NCI-H82 (cell line): ENCODE data around the gene SIM1.

Source experiments
- DNase-seq: peaks from one replicate; lab custom pipeline; 2025; lab: John Stamatoyannopoulos, UW

SIM1 gene, protein sequence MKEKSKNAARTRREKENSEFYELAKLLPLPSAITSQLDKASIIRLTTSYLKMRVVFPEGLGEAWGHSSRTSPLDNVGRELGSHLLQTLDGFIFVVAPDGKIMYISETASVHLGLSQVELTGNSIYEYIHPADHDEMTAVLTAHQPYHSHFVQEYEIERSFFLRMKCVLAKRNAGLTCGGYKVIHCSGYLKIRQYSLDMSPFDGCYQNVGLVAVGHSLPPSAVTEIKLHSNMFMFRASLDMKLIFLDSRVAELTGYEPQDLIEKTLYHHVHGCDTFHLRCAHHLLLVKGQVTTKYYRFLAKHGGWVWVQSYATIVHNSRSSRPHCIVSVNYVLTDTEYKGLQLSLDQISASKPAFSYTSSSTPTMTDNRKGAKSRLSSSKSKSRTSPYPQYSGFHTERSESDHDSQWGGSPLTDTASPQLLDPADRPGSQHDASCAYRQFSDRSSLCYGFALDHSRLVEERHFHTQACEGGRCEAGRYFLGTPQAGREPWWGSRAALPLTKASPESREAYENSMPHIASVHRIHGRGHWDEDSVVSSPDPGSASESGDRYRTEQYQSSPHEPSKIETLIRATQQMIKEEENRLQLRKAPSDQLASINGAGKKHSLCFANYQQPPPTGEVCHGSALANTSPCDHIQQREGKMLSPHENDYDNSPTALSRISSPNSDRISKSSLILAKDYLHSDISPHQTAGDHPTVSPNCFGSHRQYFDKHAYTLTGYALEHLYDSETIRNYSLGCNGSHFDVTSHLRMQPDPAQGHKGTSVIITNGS

DNA sequence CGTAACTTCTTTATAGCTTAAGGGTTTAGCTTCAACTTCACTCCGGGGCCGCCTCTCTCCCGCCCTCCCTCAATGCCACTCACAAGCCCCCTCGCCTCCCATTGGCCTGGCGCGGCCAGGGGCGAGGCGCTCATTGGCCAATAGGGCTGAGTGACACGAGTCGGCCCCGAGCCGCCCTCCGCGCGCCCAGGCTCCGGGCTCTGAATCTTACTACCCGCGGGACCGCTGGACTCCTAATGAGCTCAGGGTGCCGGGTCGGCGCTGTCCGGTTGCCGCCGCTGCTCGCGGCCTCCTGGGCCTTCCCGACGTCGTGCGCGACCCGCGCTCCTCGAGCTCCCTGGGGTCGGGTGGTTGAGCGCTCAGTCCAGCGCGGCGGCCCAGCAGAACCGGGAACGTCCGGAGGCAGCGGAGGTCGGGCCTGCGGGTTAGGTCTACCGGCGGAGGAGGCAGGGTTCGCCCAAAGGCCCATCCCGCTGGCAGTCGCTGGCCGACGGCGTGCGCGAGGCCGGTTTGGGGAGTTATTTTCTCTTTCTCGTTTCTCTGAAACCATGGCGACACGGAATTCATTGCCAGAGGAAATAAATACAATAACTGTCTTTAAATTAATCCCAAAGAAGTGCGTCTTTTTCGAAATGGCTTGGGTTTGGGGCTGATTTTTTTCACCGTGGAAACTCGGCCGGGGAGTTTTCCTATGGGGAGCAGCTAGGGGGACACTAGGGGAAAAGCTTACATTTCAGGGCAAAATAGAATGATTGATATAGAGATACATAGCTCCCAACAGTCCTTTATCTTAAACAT, at the start of gene SIM1:
TSS of gene SIM1 (minus strand) at position 19 of the 798 bp plus-strand sequence. CDS start 1,453 bp downstream, outside the sequence.
- DNase-seq, result peak; percentile 88

DNA sequence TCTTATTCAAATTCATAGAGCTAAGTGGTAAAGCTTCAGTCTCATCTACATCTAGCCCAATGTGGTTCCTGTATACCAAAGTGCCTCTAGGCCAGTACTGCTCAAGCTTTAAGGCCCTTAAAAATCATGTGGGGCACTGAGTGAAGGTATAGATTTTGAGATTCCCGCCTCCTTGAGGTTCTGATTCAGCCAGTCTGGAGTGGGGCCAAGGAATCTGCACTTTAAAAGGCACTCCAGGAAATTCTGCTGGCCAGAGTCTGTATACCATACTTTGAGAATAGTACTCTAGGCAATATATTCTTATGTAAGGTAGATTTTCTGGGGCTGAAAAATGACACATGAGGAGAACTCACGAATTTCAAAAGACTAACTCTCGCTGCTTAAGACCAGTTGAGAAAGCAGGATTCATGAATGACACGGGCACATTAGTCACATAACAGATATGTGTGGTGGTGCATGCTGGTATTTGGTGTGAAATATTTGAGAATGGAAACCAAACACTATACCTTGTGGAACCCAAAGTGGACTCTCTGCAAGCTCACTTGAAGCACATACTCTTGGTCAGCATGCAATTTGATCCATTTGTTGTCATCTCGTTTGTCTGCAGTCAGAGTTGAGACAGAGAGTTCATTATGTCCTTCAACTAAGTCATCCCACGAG, 47.6 kb upstream of the SIM1 start:
- no peak for DNase-seq

DNA sequence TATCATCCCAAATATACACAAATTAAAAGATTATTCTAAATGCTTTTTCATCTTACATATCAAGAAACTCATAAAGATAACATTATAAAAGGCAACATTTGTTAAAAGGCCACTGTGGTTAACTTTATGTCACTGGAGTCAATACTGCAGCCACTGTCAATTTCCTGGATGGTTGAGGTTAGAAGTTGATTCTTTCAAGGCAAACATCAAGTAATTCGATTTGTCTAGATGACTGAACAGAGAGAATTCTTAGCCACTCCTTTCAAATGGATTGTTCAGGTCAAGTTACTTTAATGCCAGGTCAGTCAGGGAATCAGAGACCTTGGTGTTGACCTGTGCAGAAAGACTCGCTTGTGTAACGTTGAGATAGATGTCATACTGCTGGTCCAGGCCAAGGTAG, 44.4 kb upstream of the SIM1 start:
- DNase-seq, result no peak

DNA sequence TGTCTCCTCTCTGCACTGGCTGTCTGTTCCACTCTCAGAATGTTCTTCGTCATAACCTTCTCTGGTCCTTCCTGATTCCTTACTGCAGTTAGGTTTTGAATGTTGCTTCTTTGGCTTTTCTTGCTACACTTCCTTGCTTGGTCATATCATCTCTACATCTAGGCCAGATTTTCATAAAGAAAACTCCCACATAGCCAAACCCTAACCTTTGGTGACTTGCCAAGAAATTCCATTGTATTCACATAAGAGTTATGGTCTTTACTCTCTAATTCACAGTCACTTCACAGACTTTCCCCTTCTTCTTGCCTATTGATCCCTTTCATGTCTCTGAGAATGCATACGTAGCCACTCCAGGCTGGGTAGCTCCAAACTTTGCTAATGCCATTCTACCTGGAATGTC, 41.9 kb upstream of the SIM1 start:
- DNase-seq, result no peak

- DNase-seq, result no peak
Observed at GRCh38 chr6:100504786-100505737, 40.3 kb upstream of the SIM1 start.

- no peak for DNase-seq
Observed at GRCh38 chr6:100503043-100503705, 38.5 kb upstream of the SIM1 start.

DNA sequence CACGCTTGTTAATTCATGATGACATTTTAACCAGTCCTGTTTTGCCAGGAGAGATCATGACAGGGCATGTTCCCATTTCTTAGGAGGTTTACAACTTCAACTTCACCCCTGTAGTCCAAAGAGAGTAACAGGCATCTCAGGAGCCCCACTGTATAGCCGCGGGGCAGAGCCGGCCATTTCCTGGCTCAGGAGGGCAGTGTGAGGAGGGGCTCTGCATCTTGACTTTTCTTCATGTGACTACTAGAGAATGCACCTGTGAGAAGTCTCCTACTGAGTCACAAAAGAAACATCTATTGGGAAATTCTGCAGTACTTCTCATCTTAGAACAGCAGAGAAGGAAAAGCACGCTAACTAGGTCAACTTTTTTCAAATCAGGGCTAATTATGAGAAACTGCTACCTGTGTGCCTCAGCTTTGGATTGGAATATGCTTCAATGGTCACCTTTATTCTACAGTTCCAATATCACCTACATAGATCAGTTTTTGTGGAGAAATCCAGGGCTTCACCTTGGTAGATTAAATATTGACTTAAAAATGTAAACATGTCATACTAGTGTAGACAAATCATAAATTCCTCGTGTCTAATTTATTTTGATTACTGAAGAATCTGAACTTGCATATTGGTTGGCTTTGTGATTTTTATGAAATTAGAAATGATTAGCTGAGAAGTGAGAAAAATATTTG, 28.6 kb upstream of the SIM1 start:
- no peak for DNase-seq

- DNase-seq, result no peak
Observed at GRCh38 chr6:100491952-100492670, 27.4 kb upstream of the SIM1 start.

GRCh38 chr6:100490065-100490464, 25.3 kb upstream of the SIM1 start:
- no peak for DNase-seq

DNA sequence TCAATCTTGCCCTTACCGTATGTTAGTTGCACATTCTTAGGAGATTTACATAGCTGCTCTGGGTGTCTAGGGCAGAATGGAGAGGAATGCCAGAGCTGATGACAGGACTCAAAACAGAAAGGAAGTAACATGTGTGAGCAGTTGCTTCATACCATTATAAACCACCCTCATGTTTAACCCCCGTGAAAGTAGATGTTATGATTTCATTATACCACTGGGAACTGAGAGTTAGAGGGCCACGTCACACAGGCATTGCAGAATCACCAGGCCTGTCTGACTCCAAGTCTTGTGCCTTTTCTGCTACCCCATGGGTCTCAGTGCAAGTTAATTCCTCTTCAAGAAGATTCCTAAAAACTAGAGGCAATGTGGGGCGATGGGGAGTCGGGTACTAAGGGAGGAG, 23.5 kb upstream of the SIM1 start:
- no peak for DNase-seq

DNA sequence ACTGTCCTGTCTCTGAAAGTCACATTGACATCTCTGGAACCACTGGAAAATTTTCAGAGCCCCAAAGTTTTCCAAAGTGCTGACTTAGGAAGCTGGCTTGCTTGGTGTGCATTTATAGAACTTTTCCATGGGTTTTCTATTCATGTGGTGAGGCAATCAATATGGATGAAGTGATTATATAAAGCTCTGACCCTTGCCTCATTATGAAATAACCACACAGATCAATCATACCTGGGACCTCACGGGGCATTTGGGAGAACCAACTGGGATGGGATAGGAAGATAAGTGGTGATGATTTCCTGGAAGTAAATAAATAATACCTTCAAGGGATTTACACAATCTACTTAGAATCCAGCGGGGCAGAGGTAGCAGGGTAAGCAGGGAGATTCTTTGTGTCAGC, 22.9 kb upstream of the SIM1 start:
- DNase-seq, result no peak

DNA sequence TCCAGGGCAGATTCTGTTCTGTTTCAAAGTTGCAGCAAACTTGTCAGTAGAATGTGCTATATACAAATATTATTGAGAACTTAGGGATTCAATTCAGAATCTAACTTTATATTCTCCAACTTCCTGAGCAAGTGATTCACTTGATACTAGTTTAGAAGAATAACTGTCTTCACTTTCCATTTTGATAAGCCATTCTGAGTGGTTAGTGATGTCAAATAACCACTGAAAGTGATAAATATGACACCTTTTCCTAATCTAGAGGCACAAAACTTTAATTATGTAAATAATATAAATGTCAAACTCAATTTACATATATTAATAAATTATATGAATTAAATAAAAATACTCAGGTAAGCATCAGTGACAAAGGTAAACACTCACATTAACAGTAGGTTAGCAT, 20.5 kb upstream of the SIM1 start:
- no peak for DNase-seq

GRCh38 chr6:100484474-100484873, 19.8 kb upstream of the SIM1 start:
- no peak for DNase-seq

DNA sequence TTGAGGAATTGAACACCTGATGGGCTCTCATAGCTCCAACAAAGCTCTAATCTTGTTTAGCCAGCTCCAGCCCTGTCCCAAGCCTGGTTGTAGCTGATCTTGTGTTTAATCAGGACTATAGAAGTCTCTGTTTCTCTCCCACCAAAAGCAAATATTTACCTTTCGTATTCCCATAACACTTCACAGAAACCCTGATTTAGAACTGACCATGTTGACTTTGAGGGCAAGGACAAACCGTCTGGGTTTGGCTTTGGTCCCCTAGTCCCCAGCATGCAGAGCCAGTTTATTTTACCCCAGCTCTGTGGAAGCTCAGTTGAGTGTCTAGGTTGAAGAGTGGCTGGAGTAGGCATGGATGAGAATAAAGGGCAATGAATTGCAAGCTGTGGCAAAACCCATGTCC, 18.0 kb upstream of the SIM1 start:
- DNase-seq, result no peak

- peak; percentile 56 for DNase-seq
Observed at GRCh38 chr6:100479179-100480035, 14.7 kb upstream of the SIM1 start.

GRCh38 chr6:100475554-100476320, 11.0 kb upstream of the SIM1 start:
- no peak for DNase-seq

DNA sequence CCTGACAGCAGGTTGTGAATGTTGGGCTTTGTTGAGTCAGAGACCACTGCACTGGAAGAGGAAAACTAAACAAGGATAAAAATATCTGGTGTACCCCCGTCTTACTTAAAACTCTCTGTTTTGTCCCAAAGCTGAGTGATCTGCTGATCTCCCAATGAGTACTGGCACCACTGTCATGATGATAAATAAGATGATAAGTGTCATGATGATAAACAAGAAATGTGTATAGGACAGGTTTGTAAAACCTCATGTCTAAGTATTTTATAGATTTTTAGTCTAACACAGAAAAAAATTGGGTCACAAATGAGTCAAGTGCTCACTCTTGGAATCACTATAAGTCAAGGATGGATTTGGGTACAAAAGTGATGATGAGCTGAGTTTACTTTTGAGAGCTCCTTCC, 8.5 kb upstream of the SIM1 start:
- no peak for DNase-seq
